Effector CD8-positive, alpha-beta T cell (primary cell): ENCODE results near the gene ADGRG1.
"Not testable (repeated sequence)": the region's sequence is repeated elsewhere in the genome, so short reads cannot be mapped to it uniquely, and the experiment has no call there.

ENCODE experiments used
- DNase-seq: peaks from one replicate; lab custom pipeline; 2025; lab: John Stamatoyannopoulos, UW

Gene ADGRG1

GRCh38 chr16:57699899-57700298 lies 71.5 kb downstream of the ADGRG1 start:
- DNase-seq: no peak

GRCh38 chr16:57700781-57701551 lies 72.5 kb downstream of the ADGRG1 start:
- DNase-seq: no peak

- DNase-seq: no peak
Observed at GRCh38 chr16:57701759-57702371, 73.4 kb downstream of the ADGRG1 start.

GRCh38 chr16:57703416-57704010 lies 75.1 kb downstream of the ADGRG1 start:
- no peak for DNase-seq

- no peak for DNase-seq
Observed at GRCh38 chr16:57704011-57704904, 75.8 kb downstream of the ADGRG1 start.

GRCh38 chr16:57704905-57705852 lies 76.7 kb downstream of the ADGRG1 start:
- no peak for DNase-seq

GRCh38 chr16:57706717-57707116 lies 78.3 kb downstream of the ADGRG1 start:
- no peak for DNase-seq

GRCh38 chr16:57707331-57707730 lies 78.9 kb downstream of the ADGRG1 start:
- no peak for DNase-seq

GRCh38 chr16:57708168-57708567 lies 79.7 kb downstream of the ADGRG1 start:
- no peak for DNase-seq

GRCh38 chr16:57709663-57710062 lies 81.2 kb downstream of the ADGRG1 start:
- no peak for DNase-seq

GRCh38 chr16:57711346-57711745 lies 82.9 kb downstream of the ADGRG1 start:
- no peak for DNase-seq

GRCh38 chr16:57711993-57712392 lies 83.6 kb downstream of the ADGRG1 start:
- no peak for DNase-seq

- DNase-seq: not testable (repeated sequence)
Observed at GRCh38 chr16:57712569-57712968, 84.1 kb downstream of the ADGRG1 start.

- no peak for DNase-seq
Observed at GRCh38 chr16:57713596-57713995, 85.2 kb downstream of the ADGRG1 start.

- no peak for DNase-seq
Observed at GRCh38 chr16:57714047-57714446, 85.6 kb downstream of the ADGRG1 start.
